WTC11 (cell line): Measurements from ENCODE around the gene SHD. TPM values are rescaled to one million over a fixed set of nuclear protein-coding genes. Genes with fewer than 3 reads are reported as not detected.

ENCODE experiments used
- ATAC-seq: fragments of 200-7000 bp; cut with Tn5 transposase; 2 replicates; pipeline ENCODE4 v1.10.0; 2021; ENCODE audit warnings: mild to moderate bottlenecking, moderate library complexity
- CTCF ChIA-PET: fragments of 300-600 bp; sonication (Branson Sonifier 250); formaldehyde crosslinking; loops from one replicate; lab custom pipeline; 2021; ENCODE audit warnings: antibody characterized with exemption; lab: Charles Lee
- POLR2A ChIA-PET: fragments of 350-600 bp; sonication (Branson Sonifier 250); formaldehyde crosslinking; loops from one replicate; lab custom pipeline; 2021; ENCODE audit warnings: antibody characterized with exemption; lab: Charles Lee
- DNase-seq: peaks from one replicate; pipeline ENCODE4 v3.0.0; 2021; ENCODE audit warnings: low spot score
- H3K27ac Mint-ChIP-seq: 2 replicates; pipeline ENCODE4 v1.8.0; 2021; ENCODE audit warnings: mixed read lengths
- H3K27me3 Mint-ChIP-seq: 2 replicates; pipeline ENCODE4 v1.8.0; 2021; ENCODE audit warnings: low read depth, mild to moderate bottlenecking, moderate library complexity, mixed read lengths
- H3K36me3 Mint-ChIP-seq: 2 replicates; pipeline ENCODE4 v1.8.0; 2021; ENCODE audit warnings: mixed read lengths
- H3K4me1 Mint-ChIP-seq: 2 replicates; pipeline ENCODE4 v1.8.0; 2022; ENCODE audit warnings: mixed read lengths
- H3K4me3 Mint-ChIP-seq: 2 replicates; pipeline ENCODE4 v1.8.0; 2021; ENCODE audit warnings: mild to moderate bottlenecking, moderate library complexity, mixed read lengths
- H3K9me3 Mint-ChIP-seq: 2 replicates; pipeline ENCODE4 v1.8.0; 2021; ENCODE audit warnings: mixed read lengths
- ATF6 ChIP-seq: sonication (generic); formaldehyde crosslinking; IDR thresholded peaks from 2 replicates; pipeline ENCODE4 v1.8.1; 2023; ENCODE audit warnings: mild to moderate bottlenecking, missing genetic modification reagents
- CDX4 ChIP-seq: fragments of 250-450 bp; sonication (Bioruptor Pico); IDR thresholded peaks from 2 replicates; pipeline ENCODE4 v1.9.0; 2021; ENCODE audit warnings: moderate library complexity, mild to moderate bottlenecking, inconsistent platforms, borderline replicate concordance
- CREM ChIP-seq: sonication (generic); formaldehyde crosslinking; IDR thresholded peaks from 2 replicates; pipeline ENCODE4 v1.8.1; 2022; ENCODE audit warnings: mild to moderate bottlenecking, missing genetic modification reagents, moderate library complexity
- E2F1 ChIP-seq: sonication (generic); formaldehyde crosslinking; IDR thresholded peaks from 2 replicates; pipeline ENCODE4 v1.8.0; 2022; ENCODE audit warnings: mild to moderate bottlenecking, missing genetic modification reagents
- ESRRA ChIP-seq: sonication (generic); formaldehyde crosslinking; IDR thresholded peaks from 2 replicates; pipeline ENCODE4 v1.8.1; 2022; ENCODE audit warnings: mild to moderate bottlenecking, missing genetic modification reagents, borderline replicate concordance
- FOXP1 ChIP-seq: sonication (generic); formaldehyde crosslinking; IDR thresholded peaks from 2 replicates; pipeline ENCODE4 v1.8.0; 2022; ENCODE audit warnings: missing genetic modification reagents, mild to moderate bottlenecking, moderate library complexity, borderline replicate concordance
- GRHL2 ChIP-seq: fragments of 250-450 bp; sonication (Bioruptor Pico); IDR thresholded peaks from 2 replicates; pipeline ENCODE4 v1.8.0; 2022; ENCODE audit warnings: mild to moderate bottlenecking, moderate library complexity; ENCODE audit not compliant: insufficient replicate concordance, severe bottlenecking
- JAZF1 ChIP-seq: fragments of 250-450 bp; sonication (Bioruptor Pico); IDR thresholded peaks from 2 replicates; pipeline ENCODE4 v1.9.0; 2021; ENCODE audit warnings: moderate library complexity, mild to moderate bottlenecking, inconsistent platforms
- MXD4 ChIP-seq: fragments of 250-450 bp; sonication (Bioruptor Pico); IDR thresholded peaks from 2 replicates; pipeline ENCODE4 v1.8.0; 2021; ENCODE audit warnings: mild to moderate bottlenecking, moderate library complexity, borderline replicate concordance
- OVOL2 ChIP-seq: fragments of 250-450 bp; sonication (Bioruptor Pico); IDR thresholded peaks from 2 replicates; pipeline ENCODE4 v1.9.0; 2021; ENCODE audit warnings: mild to moderate bottlenecking, borderline replicate concordance
- PRDM15 ChIP-seq: sonication (generic); formaldehyde crosslinking; IDR thresholded peaks from 2 replicates; pipeline ENCODE4 v1.8.0; 2022; ENCODE audit warnings: missing genetic modification reagents
- RELA ChIP-seq: sonication (generic); formaldehyde crosslinking; IDR thresholded peaks from 2 replicates; pipeline ENCODE4 v1.8.1; 2022; ENCODE audit warnings: missing genetic modification reagents, mild to moderate bottlenecking, borderline replicate concordance
- SMAD3 ChIP-seq: sonication (generic); formaldehyde crosslinking; IDR thresholded peaks from 2 replicates; pipeline ENCODE4 v1.8.0; 2022; ENCODE audit warnings: missing genetic modification reagents, mild to moderate bottlenecking, borderline replicate concordance
- SP1 ChIP-seq: sonication (generic); formaldehyde crosslinking; conservative IDR thresholded peaks from 2 replicates; pipeline ENCODE4 v1.8.1; 2022; ENCODE audit warnings: missing genetic modification reagents
- TEAD4 ChIP-seq: sonication (generic); formaldehyde crosslinking; IDR thresholded peaks from 2 replicates; pipeline ENCODE4 v1.8.0; 2022; ENCODE audit warnings: mild to moderate bottlenecking, missing genetic modification reagents
- TP53 ChIP-seq: sonication (generic); formaldehyde crosslinking; IDR thresholded peaks from 2 replicates; pipeline ENCODE4 v1.8.1; 2023; ENCODE audit warnings: mild to moderate bottlenecking, missing genetic modification reagents
- USF1 ChIP-seq: sonication (generic); formaldehyde crosslinking; IDR thresholded peaks from 2 replicates; pipeline ENCODE4 v1.8.0; 2022; ENCODE audit warnings: mild to moderate bottlenecking, missing genetic modification reagents
- ZNF281 ChIP-seq: sonication (generic); formaldehyde crosslinking; IDR thresholded peaks from 2 replicates; pipeline ENCODE4 v1.8.0; 2023; ENCODE audit warnings: mild to moderate bottlenecking, missing genetic modification reagents
- ZNF396 ChIP-seq: fragments of 250-450 bp; sonication (Bioruptor Pico); IDR thresholded peaks from 2 replicates; pipeline ENCODE4 v1.8.0; 2021; ENCODE audit warnings: mild to moderate bottlenecking, moderate library complexity, borderline replicate concordance
- ZNF512 ChIP-seq: sonication (generic); formaldehyde crosslinking; IDR thresholded peaks from 2 replicates; pipeline ENCODE4 v1.8.1; 2022; ENCODE audit warnings: missing genetic modification reagents, borderline replicate concordance
- ZNF671 ChIP-seq: fragments of 250-450 bp; sonication (Bioruptor Pico); IDR thresholded peaks from 2 replicates; pipeline ENCODE4 v1.8.0; 2021; ENCODE audit warnings: mild to moderate bottlenecking
- total RNA-seq: library from RNA; stranded (reverse); gene quantifications from 3 replicates; pipeline ENCODE4 v1.2.3, GENCODE V29; 2021

The SHD gene
- total RNA-seq, 1 experiment from 2014 or later: 3.4 TPM

- TF ChIP-seq PRDM15 (CRISPR knock-in tag) (no peak), ZNF281 (CRISPR knock-in tag) (no peak), RELA (CRISPR knock-in tag) (no peak), USF1 (CRISPR knock-in tag) (no peak), SP1 (CRISPR knock-in tag) (no peak)
Observed at GRCh38 chr19:4234142-4234861, 44.8 kb upstream of the SHD start (continued).

- Mint-ChIP-seq H3K36me3 (no peaks in the 10 kb centered on the region), H3K27me3 (no peaks in the 10 kb centered on the region; the same call in 1 of the 2 replicates), H3K27ac (no peak overlapping the region), H3K9me3 (no peaks in the 10 kb centered on the region), H3K4me1 (no peaks in the 10 kb centered on the region), H3K4me3 (no peak overlapping the region)
- ATAC-seq (no peak), DNase-seq (no peak)
- no peak for TF ChIP-seq ZNF396 (CRISPR knock-in tag)
- TF ChIP-seq SP1 (CRISPR knock-in tag): no peak
- TF ChIP-seq E2F1 (CRISPR knock-in tag): no peak
- TF ChIP-seq TP53 (CRISPR knock-in tag): no peak
- no peak for TF ChIP-seq MXD4 (CRISPR knock-in tag)
- no peak for TF ChIP-seq TEAD4 (CRISPR knock-in tag)
- TF ChIP-seq JAZF1 (CRISPR knock-in tag): no peak
- TF ChIP-seq OVOL2 (CRISPR knock-in tag): no peak
- no peak for TF ChIP-seq CDX4 (CRISPR knock-in tag)
- no peak for TF ChIP-seq ATF6 (CRISPR knock-in tag)
- no peak for TF ChIP-seq ESRRA (CRISPR knock-in tag)
- no peak for TF ChIP-seq FOXP1
- no peak for TF ChIP-seq SMAD3 (CRISPR knock-in tag)
- TF ChIP-seq GRHL2 (CRISPR knock-in tag): no peak
- TF ChIP-seq ZNF512 (CRISPR knock-in tag): no peak
- TF ChIP-seq ZNF671 (CRISPR knock-in tag): no peak
- no peak for TF ChIP-seq CREM
- POLR2A ChIA-PET: interaction anchor here (0.6 kb wide), 1 partner anchor 299 kb away, joined by 3 read pairs; no protein-coding TSS in a partner anchor
- CTCF ChIA-PET: interaction anchor here (0.5 to 2.7 kb wide), 4 partner anchors 12 to 153 kb away, joined by 3 to 14 read pairs (median 5); partner anchors contain the start of gene YJU2
Observed at GRCh38 chr19:4234862-4235201, 44.2 kb upstream of the SHD start.
